T-helper 1 cell treated with Interleukin-12 subunit alpha and Interleukin-12 subunit beta and Interleukin-4 antibody, amounts not matched to agents 30 μg/mL and 1 μg/mL, for 36 hours (primary cell): ENCODE data around the gene WDFY4.

Experiments
- H3K27ac Mint-ChIP-seq: one replicate; pipeline ENCODE4 v1.8.0; 2021; ENCODE audit warnings: mild to moderate bottlenecking, mixed read lengths
- H3K27me3 Mint-ChIP-seq: one replicate; pipeline ENCODE4 v1.8.0; 2021; ENCODE audit warnings: low read depth, mixed read lengths
- H3K36me3 Mint-ChIP-seq: one replicate; pipeline ENCODE4 v1.8.0; 2021; ENCODE audit warnings: low read depth, mixed read lengths
- H3K4me1 Mint-ChIP-seq: one replicate; pipeline ENCODE4 v1.8.0; 2021; ENCODE audit warnings: low read depth, mixed read lengths
- H3K4me3 Mint-ChIP-seq: one replicate; pipeline ENCODE4 v1.8.0; 2021; ENCODE audit warnings: mild to moderate bottlenecking, moderate library complexity, mixed read lengths
- H3K9me3 Mint-ChIP-seq: one replicate; pipeline ENCODE4 v1.8.0; 2021; ENCODE audit warnings: mixed read lengths

Gene WDFY4

GRCh38 chr10:48947690-48948469, 263.2 kb downstream of the WDFY4 start:
- peaks cover 1% of the 10 kb centered on the region for H3K4me1 Mint-ChIP-seq
- H3K36me3 Mint-ChIP-seq = no peaks in the 10 kb centered on the region
- no peak overlapping the region for H3K4me3 Mint-ChIP-seq
- no peaks in the 10 kb centered on the region for H3K27me3 Mint-ChIP-seq
- no peak overlapping the region for H3K27ac Mint-ChIP-seq
- no peaks in the 10 kb centered on the region for H3K9me3 Mint-ChIP-seq

DNA sequence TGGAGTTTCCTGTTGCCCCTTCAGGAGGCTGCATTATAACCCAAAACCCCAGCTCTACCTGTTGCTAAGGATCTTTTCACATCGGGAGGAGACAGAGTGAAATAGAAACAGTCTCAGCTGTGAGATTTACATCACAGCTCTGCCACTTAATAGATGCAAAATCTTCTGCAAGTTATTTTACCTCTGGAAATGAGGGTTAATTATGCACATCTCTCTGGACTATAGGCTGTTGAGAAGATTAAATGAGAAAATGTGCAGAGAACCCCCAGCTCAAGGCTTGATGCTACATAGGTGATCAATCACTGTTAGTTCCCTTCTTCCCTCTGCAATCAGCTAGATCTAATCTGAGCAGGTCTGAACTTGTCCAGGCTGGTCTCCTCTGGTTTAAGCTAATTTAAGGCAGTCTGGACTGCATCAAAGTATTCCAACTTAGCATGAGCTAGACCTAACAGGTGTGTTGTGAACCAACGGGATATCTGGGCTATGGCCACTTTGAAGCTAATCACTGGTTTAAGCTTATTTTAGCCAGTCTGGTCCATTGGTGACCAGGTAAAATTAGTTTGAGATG, 263.9 kb downstream of the WDFY4 start:
- Mint-ChIP-seq H3K9me3 (no peaks in the 10 kb centered on the region), H3K27ac (no peak overlapping the region), H3K4me3 (no peak overlapping the region), H3K36me3 (no peaks in the 10 kb centered on the region), H3K27me3 (no peaks in the 10 kb centered on the region), H3K4me1 (peaks cover 1% of the 10 kb centered on the region)

DNA sequence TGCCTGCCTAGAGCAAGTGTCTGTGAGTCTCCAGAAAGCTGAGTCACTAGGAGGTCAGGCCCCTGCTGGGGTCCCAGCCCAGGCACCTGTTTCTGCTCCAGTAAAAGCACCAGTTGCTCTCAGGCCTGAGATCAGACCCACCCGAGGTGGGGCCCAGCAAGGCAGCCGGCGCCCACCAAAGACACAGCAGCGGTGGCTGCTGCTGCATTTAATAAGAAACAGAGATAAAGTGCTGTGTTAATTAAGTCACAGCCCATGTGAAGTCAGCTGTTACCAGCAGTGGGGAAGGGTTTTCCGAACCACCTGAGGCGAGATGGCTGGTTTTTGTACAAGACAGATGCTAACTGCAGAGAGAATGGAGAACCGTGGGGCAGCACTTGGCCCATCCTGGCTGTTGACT, 267.0 kb downstream of the WDFY4 start:
- H3K9me3 Mint-ChIP-seq = no peaks in the 10 kb centered on the region
- no peak overlapping the region for H3K4me3 Mint-ChIP-seq
- no peaks in the 10 kb centered on the region for H3K4me1 Mint-ChIP-seq
- H3K27me3 Mint-ChIP-seq = no peaks in the 10 kb centered on the region
- H3K36me3 Mint-ChIP-seq = no peaks in the 10 kb centered on the region
- no peak overlapping the region for H3K27ac Mint-ChIP-seq

DNA sequence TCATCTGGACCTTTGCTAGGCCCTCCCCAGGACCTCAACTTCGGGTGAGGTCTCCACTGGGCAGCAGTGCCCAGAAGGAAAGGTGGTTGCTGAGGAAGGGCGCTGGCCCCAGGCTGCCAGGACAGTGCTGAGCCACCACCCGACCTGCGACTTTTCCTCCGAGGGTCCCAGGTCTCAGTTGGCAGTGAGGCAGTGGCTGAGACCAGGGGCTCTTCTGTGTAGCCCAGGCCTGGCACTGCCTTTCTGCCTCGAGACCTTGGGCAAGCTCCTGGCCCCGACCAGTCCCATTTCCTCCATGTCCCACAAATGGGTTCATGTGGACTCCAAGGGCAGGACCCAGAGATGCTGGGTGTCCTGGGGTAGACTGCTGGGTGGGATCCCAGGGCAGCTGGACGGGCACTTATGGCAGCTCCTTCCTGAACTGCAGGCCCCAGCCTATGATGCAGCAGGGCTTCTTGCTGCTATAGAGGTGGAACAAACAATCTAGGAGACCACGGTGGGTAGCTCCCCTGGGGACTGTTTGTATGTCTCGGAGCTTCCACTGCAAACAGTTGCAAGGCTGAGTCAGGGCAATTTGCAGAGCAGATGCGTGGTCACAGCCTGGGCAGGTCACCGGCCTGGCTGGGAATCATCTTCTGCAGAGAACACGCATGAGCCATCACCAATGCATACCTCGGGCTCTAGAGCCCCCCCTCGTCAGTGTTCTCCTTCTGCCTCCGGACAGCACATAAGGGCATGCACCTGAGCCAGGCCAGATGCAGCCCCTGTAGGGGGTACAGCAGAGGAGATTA, 272.9 kb downstream of the WDFY4 start:
- Mint-ChIP-seq H3K4me3 (no peak overlapping the region), H3K27me3 (peaks cover 7% of the 10 kb centered on the region), H3K4me1 (no peaks in the 10 kb centered on the region), H3K9me3 (no peaks in the 10 kb centered on the region), H3K27ac (no peak overlapping the region), H3K36me3 (no peaks in the 10 kb centered on the region)

GRCh38 chr10:48958598-48959190, 274.0 kb downstream of the WDFY4 start:
- H3K4me3 Mint-ChIP-seq = no peak overlapping the region
- H3K4me1 Mint-ChIP-seq = no peaks in the 10 kb centered on the region
- H3K9me3 Mint-ChIP-seq = no peaks in the 10 kb centered on the region
- no peaks in the 10 kb centered on the region for H3K36me3 Mint-ChIP-seq
- peaks cover 7% of the 10 kb centered on the region for H3K27me3 Mint-ChIP-seq
- H3K27ac Mint-ChIP-seq = no peak overlapping the region

DNA sequence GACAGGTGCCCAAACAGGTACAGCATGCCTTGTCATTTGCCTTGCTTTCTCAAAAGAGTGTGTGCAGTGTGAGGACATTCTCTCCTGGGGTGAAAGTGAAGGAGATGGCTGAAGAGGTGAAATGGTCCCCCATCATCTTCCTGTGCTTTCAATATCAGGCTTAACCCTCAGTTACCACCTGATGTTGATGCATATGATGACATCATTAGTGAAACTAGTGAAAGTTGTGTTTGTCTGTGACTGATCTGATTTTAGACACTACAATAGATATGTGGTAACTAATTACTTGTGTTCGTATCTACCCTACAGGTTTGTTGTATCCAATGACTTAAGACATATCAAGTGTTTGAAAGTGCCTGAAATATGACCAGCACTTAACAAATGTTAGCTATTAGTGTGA, 279.4 kb downstream of the WDFY4 start:
- H3K4me3 Mint-ChIP-seq = no peak overlapping the region
- H3K36me3 Mint-ChIP-seq = no peaks in the 10 kb centered on the region
- no peaks in the 10 kb centered on the region for H3K4me1 Mint-ChIP-seq
- no peaks in the 10 kb centered on the region for H3K9me3 Mint-ChIP-seq
- H3K27ac Mint-ChIP-seq = no peak overlapping the region
- peaks cover 7% of the 10 kb centered on the region for H3K27me3 Mint-ChIP-seq

DNA sequence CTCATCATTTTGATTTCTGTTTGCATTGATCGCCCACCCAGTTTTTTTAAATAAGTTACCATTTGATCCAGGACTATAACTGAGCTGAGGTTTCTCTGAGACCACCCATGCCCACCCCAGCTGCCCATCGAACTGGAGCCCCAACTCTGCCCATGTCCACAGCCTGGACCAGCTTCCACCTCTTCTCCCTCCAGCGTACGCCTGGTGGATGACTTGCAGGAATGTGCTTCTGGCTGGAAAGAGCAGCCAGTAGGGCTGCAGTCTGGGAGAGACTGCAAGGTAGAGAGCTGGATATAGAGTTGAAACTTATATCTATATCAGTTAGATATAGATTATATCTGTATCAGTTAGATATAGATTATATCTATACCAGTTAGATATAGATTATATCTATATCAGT, 280.8 kb downstream of the WDFY4 start:
- Mint-ChIP-seq H3K27me3 (peaks cover 7% of the 10 kb centered on the region), H3K4me3 (no peak overlapping the region), H3K36me3 (no peaks in the 10 kb centered on the region), H3K27ac (no peak overlapping the region), H3K9me3 (no peaks in the 10 kb centered on the region), H3K4me1 (no peaks in the 10 kb centered on the region)

GRCh38 chr10:48968036-48968435, 283.4 kb downstream of the WDFY4 start:
- H3K9me3 Mint-ChIP-seq = no peaks in the 10 kb centered on the region
- H3K27ac Mint-ChIP-seq = no peak overlapping the region
- H3K36me3 Mint-ChIP-seq = no peaks in the 10 kb centered on the region
- H3K27me3 Mint-ChIP-seq = no peaks in the 10 kb centered on the region
- no peak overlapping the region for H3K4me3 Mint-ChIP-seq
- H3K4me1 Mint-ChIP-seq = no peaks in the 10 kb centered on the region

DNA sequence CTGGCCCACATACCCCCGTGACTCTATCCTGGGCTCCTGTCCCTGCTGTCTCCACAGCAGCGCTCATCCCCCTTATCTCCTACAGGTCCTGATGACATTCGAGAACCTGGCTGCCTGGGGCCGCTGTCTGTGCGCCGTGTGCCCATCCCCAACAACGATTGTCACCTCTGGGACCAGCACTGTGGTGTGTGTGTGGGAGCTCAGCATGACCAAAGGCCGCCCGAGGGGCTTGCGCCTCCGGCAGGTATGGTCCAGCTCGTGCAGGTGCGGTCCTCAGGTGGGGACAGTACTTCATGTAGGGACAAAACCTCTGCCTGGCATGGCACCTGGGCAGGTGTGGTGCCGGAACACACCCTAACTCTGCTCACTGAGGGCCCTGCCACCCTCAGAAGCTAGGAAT, 285.4 kb downstream of the WDFY4 start:
- no peaks in the 10 kb centered on the region for H3K9me3 Mint-ChIP-seq
- H3K27me3 Mint-ChIP-seq = no peaks in the 10 kb centered on the region
- no peak overlapping the region for H3K27ac Mint-ChIP-seq
- H3K36me3 Mint-ChIP-seq = no peaks in the 10 kb centered on the region
- no peaks in the 10 kb centered on the region for H3K4me1 Mint-ChIP-seq
- H3K4me3 Mint-ChIP-seq = no peak overlapping the region

DNA sequence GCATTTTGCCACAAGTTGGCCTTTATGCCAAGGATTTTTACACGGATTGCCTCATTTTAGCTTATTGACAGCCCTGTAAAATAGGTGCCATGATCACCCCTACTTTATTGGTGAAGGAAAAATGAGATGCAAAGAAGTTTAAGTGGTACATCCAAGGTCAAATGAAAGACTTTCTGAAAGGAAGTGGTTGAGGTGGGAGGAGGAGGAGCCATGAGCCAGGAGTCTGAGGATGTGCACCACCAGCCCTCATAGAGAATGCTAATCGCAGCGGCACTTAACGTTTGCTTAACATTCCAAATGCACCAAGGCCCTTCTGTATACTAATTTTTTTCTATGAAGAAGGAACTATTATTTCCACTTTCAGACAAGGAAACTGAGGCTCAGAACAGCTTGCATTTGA, 286.0 kb downstream of the WDFY4 start:
- H3K4me1 Mint-ChIP-seq = no peaks in the 10 kb centered on the region

GRCh38 chr10:48973065-48973464, 288.4 kb downstream of the WDFY4 start:
- Mint-ChIP-seq H3K27me3 (no peaks in the 10 kb centered on the region), H3K4me1 (no peaks in the 10 kb centered on the region), H3K27ac (no peak overlapping the region), H3K9me3 (no peaks in the 10 kb centered on the region), H3K36me3 (no peaks in the 10 kb centered on the region), H3K4me3 (no peak overlapping the region)

More for the DNA sequence above, 286.0 kb downstream of the WDFY4 start:
- Mint-ChIP-seq H3K27me3 (no peaks in the 10 kb centered on the region), H3K9me3 (no peaks in the 10 kb centered on the region), H3K36me3 (no peaks in the 10 kb centered on the region), H3K27ac (no peak overlapping the region), H3K4me3 (no peak overlapping the region)

DNA sequence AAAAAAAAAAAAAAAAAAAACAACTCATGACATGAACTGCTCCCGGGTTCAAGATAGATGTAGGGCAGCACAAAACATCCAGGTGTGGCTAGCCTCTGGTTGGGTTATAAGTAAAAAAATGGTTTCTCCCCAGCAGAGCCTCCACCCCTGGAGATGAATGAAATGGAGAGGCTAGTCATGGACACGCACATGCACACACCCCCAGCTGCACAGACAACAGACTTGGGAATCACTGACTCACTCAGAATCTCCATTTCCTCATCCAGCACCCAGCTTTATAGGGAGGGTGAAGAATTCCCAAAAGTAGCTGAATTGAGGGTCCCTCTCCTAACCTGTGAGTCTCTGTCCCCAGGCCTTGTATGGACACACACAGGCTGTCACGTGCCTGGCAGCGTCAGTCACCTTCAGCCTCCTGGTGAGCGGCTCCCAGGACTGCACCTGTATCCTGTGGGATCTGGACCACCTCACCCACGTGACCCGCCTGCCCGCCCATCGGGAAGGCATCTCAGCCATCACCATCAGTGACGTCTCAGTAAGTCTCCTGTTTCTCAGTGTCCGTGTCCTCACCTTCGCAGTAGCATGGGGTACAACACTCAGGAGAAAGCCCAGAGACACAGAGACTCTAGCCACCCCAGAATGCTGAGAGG, 290.0 kb downstream of the WDFY4 start:
- Mint-ChIP-seq H3K36me3 (no peaks in the 10 kb centered on the region), H3K27ac (no peak overlapping the region), H3K4me1 (no peaks in the 10 kb centered on the region), H3K27me3 (no peaks in the 10 kb centered on the region), H3K9me3 (no peaks in the 10 kb centered on the region), H3K4me3 (no peak overlapping the region)

DNA sequence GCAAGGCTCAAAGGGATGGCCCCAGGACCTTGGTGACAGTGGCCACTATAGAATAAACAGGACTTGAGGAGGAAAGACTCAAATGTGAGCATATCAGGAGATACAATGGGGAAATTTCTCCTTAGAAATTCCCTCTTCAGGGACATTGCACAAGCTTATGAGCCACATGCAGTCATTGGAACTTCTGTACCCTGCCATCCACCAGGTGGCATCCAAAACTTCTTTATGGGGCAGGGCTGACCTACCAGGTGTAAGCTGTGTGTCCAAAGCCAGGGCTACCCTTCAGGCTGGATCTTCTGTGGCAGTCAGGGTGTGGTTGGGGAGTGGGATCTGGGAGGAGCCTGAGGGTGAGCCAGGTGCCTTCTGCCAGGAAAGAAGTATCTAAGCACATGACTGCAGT, 291.5 kb downstream of the WDFY4 start:
- H3K27me3 Mint-ChIP-seq = no peaks in the 10 kb centered on the region
- no peak overlapping the region for H3K27ac Mint-ChIP-seq
- no peaks in the 10 kb centered on the region for H3K9me3 Mint-ChIP-seq
- no peak overlapping the region for H3K4me3 Mint-ChIP-seq
- H3K4me1 Mint-ChIP-seq = no peaks in the 10 kb centered on the region
- H3K36me3 Mint-ChIP-seq = no peaks in the 10 kb centered on the region

GRCh38 chr10:48978318-48978717, 293.6 kb downstream of the WDFY4 start:
- Mint-ChIP-seq H3K27me3 (no peaks in the 10 kb centered on the region), H3K9me3 (no peaks in the 10 kb centered on the region), H3K27ac (no peak overlapping the region)

More at GRCh38 chr10:48978318-48978717, 293.6 kb downstream of the WDFY4 start:
- Mint-ChIP-seq H3K4me1 (no peaks in the 10 kb centered on the region), H3K4me3 (no peak overlapping the region), H3K36me3 (no peaks in the 10 kb centered on the region)
